WTC11 (cell line): ENCODE results near the gene SLC15A5. TPM values are rescaled to one million over a fixed set of nuclear protein-coding genes. Genes with fewer than 3 reads are reported as not detected.

Experiments used
- ATAC-seq: fragments of 200-7000 bp; cut with Tn5 transposase; 2 replicates; pipeline ENCODE4 v1.10.0; 2021; ENCODE audit warnings: mild to moderate bottlenecking, moderate library complexity
- CTCF ChIA-PET: fragments of 300-600 bp; sonication (Branson Sonifier 250); formaldehyde crosslinking; loops from one replicate; lab custom pipeline; 2021; ENCODE audit warnings: antibody characterized with exemption; lab: Charles Lee
- POLR2A ChIA-PET: fragments of 350-600 bp; sonication (Branson Sonifier 250); formaldehyde crosslinking; loops from one replicate; lab custom pipeline; 2021; ENCODE audit warnings: antibody characterized with exemption; lab: Charles Lee
- DNase-seq: peaks from one replicate; pipeline ENCODE4 v3.0.0; 2021; ENCODE audit warnings: low spot score
- H3K27ac Mint-ChIP-seq: 2 replicates; pipeline ENCODE4 v1.8.0; 2021; ENCODE audit warnings: mixed read lengths
- H3K27me3 Mint-ChIP-seq: 2 replicates; pipeline ENCODE4 v1.8.0; 2021; ENCODE audit warnings: low read depth, mild to moderate bottlenecking, moderate library complexity, mixed read lengths
- H3K36me3 Mint-ChIP-seq: 2 replicates; pipeline ENCODE4 v1.8.0; 2021; ENCODE audit warnings: mixed read lengths
- H3K4me1 Mint-ChIP-seq: 2 replicates; pipeline ENCODE4 v1.8.0; 2022; ENCODE audit warnings: mixed read lengths
- H3K4me3 Mint-ChIP-seq: 2 replicates; pipeline ENCODE4 v1.8.0; 2021; ENCODE audit warnings: mild to moderate bottlenecking, moderate library complexity, mixed read lengths
- H3K9me3 Mint-ChIP-seq: 2 replicates; pipeline ENCODE4 v1.8.0; 2021; ENCODE audit warnings: mixed read lengths
- ATF3 ChIP-seq: sonication (generic); formaldehyde crosslinking; conservative IDR thresholded peaks from 2 replicates; pipeline ENCODE4 v1.8.1; 2022; ENCODE audit warnings: mild to moderate bottlenecking, missing genetic modification reagents
- CBFB ChIP-seq: sonication (generic); formaldehyde crosslinking; IDR thresholded peaks from 2 replicates; pipeline ENCODE4 v1.8.1; 2022; ENCODE audit warnings: mild to moderate bottlenecking, low read depth, missing genetic modification reagents
- CDX4 ChIP-seq: fragments of 250-450 bp; sonication (Bioruptor Pico); IDR thresholded peaks from 2 replicates; pipeline ENCODE4 v1.9.0; 2021; ENCODE audit warnings: moderate library complexity, mild to moderate bottlenecking, inconsistent platforms, borderline replicate concordance
- CREM ChIP-seq: sonication (generic); formaldehyde crosslinking; IDR thresholded peaks from 2 replicates; pipeline ENCODE4 v1.8.1; 2022; ENCODE audit warnings: mild to moderate bottlenecking, missing genetic modification reagents, moderate library complexity
- IRF2 ChIP-seq: sonication (generic); formaldehyde crosslinking; IDR thresholded peaks from 2 replicates; pipeline ENCODE4 v1.8.0; 2022; ENCODE audit warnings: low read depth, missing genetic modification reagents, borderline replicate concordance
- JAZF1 ChIP-seq: fragments of 250-450 bp; sonication (Bioruptor Pico); IDR thresholded peaks from 2 replicates; pipeline ENCODE4 v1.9.0; 2021; ENCODE audit warnings: moderate library complexity, mild to moderate bottlenecking, inconsistent platforms
- MXD4 ChIP-seq: fragments of 250-450 bp; sonication (Bioruptor Pico); IDR thresholded peaks from 2 replicates; pipeline ENCODE4 v1.8.0; 2021; ENCODE audit warnings: mild to moderate bottlenecking, moderate library complexity, borderline replicate concordance
- NR3C1 ChIP-seq: sonication (generic); formaldehyde crosslinking; conservative IDR thresholded peaks from 2 replicates; pipeline ENCODE4 v1.8.1; 2023; ENCODE audit warnings: low read depth, mild to moderate bottlenecking, missing genetic modification reagents
- PRRX2 ChIP-seq: fragments of 250-450 bp; sonication (Bioruptor Pico); IDR thresholded peaks from 2 replicates; pipeline ENCODE4 v1.8.0; 2021; ENCODE audit warnings: mild to moderate bottlenecking
- SOX15 ChIP-seq: fragments of 250-450 bp; sonication (Bioruptor Pico); IDR thresholded peaks from 2 replicates; pipeline ENCODE4 v1.9.0; 2021; ENCODE audit warnings: mild to moderate bottlenecking
- SP1 ChIP-seq: sonication (generic); formaldehyde crosslinking; conservative IDR thresholded peaks from 2 replicates; pipeline ENCODE4 v1.8.1; 2022; ENCODE audit warnings: missing genetic modification reagents
- ZMAT4 ChIP-seq: fragments of 250-450 bp; sonication (Bioruptor Pico); IDR thresholded peaks from 2 replicates; pipeline ENCODE4 v1.9.0; 2021; ENCODE audit warnings: mild to moderate bottlenecking
- ZNF121 ChIP-seq: sonication (generic); formaldehyde crosslinking; IDR thresholded peaks from 2 replicates; pipeline ENCODE4 v1.8.0; 2023; ENCODE audit warnings: missing genetic modification reagents
- ZNF138 ChIP-seq: sonication (generic); formaldehyde crosslinking; conservative IDR thresholded peaks from 2 replicates; pipeline ENCODE4 v1.8.1; 2022; ENCODE audit warnings: mild to moderate bottlenecking, moderate library complexity, missing genetic modification reagents
- ZNF512 ChIP-seq: sonication (generic); formaldehyde crosslinking; IDR thresholded peaks from 2 replicates; pipeline ENCODE4 v1.8.1; 2022; ENCODE audit warnings: missing genetic modification reagents, borderline replicate concordance
- ZSCAN18 ChIP-seq: fragments of 250-450 bp; sonication (Bioruptor Pico); IDR thresholded peaks from 2 replicates; pipeline ENCODE4 v2.1.2; 2022; ENCODE audit warnings: mild to moderate bottlenecking, moderate library complexity
- total RNA-seq: library from RNA; stranded (reverse); gene quantifications from 3 replicates; pipeline ENCODE4 v1.2.3, GENCODE V29; 2021
- TF ChIP-seq, protein P1 (sequence below): sonication (generic); formaldehyde crosslinking; IDR thresholded peaks from 2 replicates; pipeline ENCODE4 v1.8.1; 2023; ENCODE audit warnings: mild to moderate bottlenecking, missing genetic modification reagents
- TF ChIP-seq, protein P2 (sequence below): sonication (generic); formaldehyde crosslinking; IDR thresholded peaks from 2 replicates; pipeline ENCODE4 v1.8.1; 2022; ENCODE audit warnings: mild to moderate bottlenecking, moderate library complexity, missing genetic modification reagents
- TF ChIP-seq, protein P3 (sequence below): sonication (generic); formaldehyde crosslinking; IDR thresholded peaks from 2 replicates; pipeline ENCODE4 v1.8.0; 2022; ENCODE audit warnings: mild to moderate bottlenecking, missing genetic modification reagents

The SLC15A5 gene
- total RNA-seq, 1 experiment from 2014 or later = not detected

DNA sequence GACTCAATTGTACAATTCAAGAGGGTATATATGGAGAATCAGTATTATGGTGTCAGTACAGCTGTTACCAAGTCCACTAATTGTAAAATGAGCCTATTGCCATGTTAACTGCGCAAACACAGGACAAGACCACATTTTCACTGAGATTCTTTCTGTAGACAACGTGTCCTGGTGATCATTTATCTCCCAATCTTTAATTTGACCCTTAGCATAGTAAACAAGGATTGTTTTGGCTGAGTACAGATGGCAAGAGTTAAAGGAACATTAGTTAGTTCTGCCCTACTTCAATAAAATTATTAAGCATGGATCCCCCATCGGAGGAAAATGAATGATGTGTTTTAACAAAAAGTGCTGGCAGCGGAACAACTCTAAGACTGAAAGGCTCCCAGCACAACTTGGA lies 36.1 kb downstream of the SLC15A5 start:
- H3K27ac Mint-ChIP-seq = no peak overlapping the region
- no peak overlapping the region for H3K4me3 Mint-ChIP-seq
- ChIA-PET CTCF (no interaction called here), POLR2A (no interaction called here)
- no peak for ATAC-seq
- no peaks in the 10 kb centered on the region for H3K4me1 Mint-ChIP-seq
- H3K36me3 Mint-ChIP-seq = no peaks in the 10 kb centered on the region
- H3K27me3 Mint-ChIP-seq = no peaks in the 10 kb centered on the region
- H3K9me3 Mint-ChIP-seq = peaks cover 5% of the 10 kb centered on the region; the same call in 1 of the 2 replicates
- TF ChIP-seq ZSCAN18 (CRISPR knock-in tag) (no peak), SP1 (CRISPR knock-in tag) (no peak), IRF2 (CRISPR knock-in tag) (no peak), NR3C1 (no peak), CBFB (CRISPR knock-in tag) (no peak), ZNF138 (no peak), PRRX2 (CRISPR knock-in tag) (no peak), ATF3 (CRISPR knock-in tag) (no peak), JAZF1 (CRISPR knock-in tag) (no peak), SOX15 (CRISPR knock-in tag) (no peak), CDX4 (no peak), MXD4 (no peak)
- TF ChIP-seq, protein P1, sequence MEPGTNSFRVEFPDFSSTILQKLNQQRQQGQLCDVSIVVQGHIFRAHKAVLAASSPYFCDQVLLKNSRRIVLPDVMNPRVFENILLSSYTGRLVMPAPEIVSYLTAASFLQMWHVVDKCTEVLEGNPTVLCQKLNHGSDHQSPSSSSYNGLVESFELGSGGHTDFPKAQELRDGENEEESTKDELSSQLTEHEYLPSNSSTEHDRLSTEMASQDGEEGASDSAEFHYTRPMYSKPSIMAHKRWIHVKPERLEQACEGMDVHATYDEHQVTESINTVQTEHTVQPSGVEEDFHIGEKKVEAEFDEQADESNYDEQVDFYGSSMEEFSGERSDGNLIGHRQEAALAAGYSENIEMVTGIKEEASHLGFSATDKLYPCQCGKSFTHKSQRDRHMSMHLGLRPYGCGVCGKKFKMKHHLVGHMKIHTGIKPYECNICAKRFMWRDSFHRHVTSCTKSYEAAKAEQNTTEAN (CRISPR knock-in tag) = no peak
- TF ChIP-seq, protein P2, sequence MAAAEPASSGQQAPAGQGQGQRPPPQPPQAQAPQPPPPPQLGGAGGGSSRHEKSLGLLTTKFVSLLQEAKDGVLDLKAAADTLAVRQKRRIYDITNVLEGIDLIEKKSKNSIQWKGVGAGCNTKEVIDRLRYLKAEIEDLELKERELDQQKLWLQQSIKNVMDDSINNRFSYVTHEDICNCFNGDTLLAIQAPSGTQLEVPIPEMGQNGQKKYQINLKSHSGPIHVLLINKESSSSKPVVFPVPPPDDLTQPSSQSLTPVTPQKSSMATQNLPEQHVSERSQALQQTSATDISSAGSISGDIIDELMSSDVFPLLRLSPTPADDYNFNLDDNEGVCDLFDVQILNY = no peak
- TF ChIP-seq, protein P3, sequence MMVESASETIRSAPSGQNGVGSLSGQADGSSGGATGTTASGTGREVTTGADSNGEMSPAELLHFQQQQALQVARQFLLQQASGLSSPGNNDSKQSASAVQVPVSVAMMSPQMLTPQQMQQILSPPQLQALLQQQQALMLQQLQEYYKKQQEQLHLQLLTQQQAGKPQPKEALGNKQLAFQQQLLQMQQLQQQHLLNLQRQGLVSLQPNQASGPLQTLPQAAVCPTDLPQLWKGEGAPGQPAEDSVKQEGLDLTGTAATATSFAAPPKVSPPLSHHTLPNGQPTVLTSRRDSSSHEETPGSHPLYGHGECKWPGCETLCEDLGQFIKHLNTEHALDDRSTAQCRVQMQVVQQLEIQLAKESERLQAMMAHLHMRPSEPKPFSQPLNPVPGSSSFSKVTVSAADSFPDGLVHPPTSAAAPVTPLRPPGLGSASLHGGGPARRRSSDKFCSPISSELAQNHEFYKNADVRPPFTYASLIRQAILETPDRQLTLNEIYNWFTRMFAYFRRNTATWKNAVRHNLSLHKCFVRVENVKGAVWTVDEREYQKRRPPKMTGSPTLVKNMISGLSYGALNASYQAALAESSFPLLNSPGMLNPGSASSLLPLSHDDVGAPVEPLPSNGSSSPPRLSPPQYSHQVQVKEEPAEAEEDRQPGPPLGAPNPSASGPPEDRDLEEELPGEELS (CRISPR knock-in tag) = no peak
- TF ChIP-seq, all 79 proteins: peak for 0
- no peak for DNase-seq

DNA sequence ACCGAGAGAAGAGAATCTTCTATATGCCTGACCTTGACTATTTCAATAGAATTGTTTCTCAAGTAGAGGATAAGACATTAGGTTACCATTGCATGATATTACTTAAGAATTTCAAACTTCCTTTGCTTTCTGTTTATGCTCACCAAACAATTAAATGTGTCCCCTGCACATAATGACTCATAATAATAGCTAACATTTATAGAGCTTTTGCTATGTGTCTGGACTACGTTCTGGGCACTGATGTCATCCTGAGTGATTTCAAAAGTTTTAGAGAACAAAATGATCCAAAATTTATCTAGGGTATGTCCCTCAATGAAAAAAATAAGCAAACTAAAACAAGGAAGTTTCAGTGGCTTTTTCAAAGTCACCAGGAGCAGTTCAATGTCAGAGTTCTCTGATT lies 38.8 kb downstream of the SLC15A5 start:
- ChIA-PET POLR2A (interaction anchor here (0.6 kb wide), 1 partner anchor 111 kb away, joined by 3 read pairs; no protein-coding TSS in a partner anchor), CTCF (no interaction called here)
- Mint-ChIP-seq H3K27me3 (no peaks in the 10 kb centered on the region), H3K4me1 (peaks cover 2% of the 10 kb centered on the region; the same call in 1 of the 2 replicates), H3K9me3 (no peaks in the 10 kb centered on the region), H3K4me3 (no peak overlapping the region), H3K36me3 (no peaks in the 10 kb centered on the region), H3K27ac (no peak overlapping the region)
- ATAC-seq (no peak), DNase-seq (no peak)
- TF ChIP-seq CREM (CRISPR knock-in tag) (no peak), ZNF121 (CRISPR knock-in tag) (no peak), SOX15 (CRISPR knock-in tag) (no peak), ATF3 (CRISPR knock-in tag) (no peak), ZMAT4 (no peak), ZNF512 (CRISPR knock-in tag) (no peak)
